H1 (cell line): Measurements from ENCODE around the gene RBFA. TPM values are rescaled to one million over a fixed set of nuclear protein-coding genes. Genes with fewer than 3 reads are reported as not detected.

ENCODE experiments used
- CTCF ChIA-PET: fragments of 300-600 bp; sonication (Branson Sonifier 250); formaldehyde crosslinking; loops from one replicate; lab custom pipeline; 2021; ENCODE audit not compliant: partially characterized antibody; lab: Charles Lee
- POLR2A ChIA-PET: fragments of 300-600 bp; sonication (Branson Sonifier 250); formaldehyde crosslinking; loops from one replicate; lab custom pipeline; 2021; ENCODE audit warnings: inconsistent platforms; ENCODE audit not compliant: partially characterized antibody; lab: Charles Lee
- DNase-seq, 2 experiments: peaks; one replicate each; pipeline versions ENCODE4 v3.0.0 to v3.0.0-alpha.2; 2010 to 2022; ENCODE audit warnings: low spot score in 2 of 2, low read depth in 1 of 2, mixed read lengths in 1 of 2
- FAIRE-seq: peaks from 2 replicates; lab custom pipeline; 2011; peaks lifted over from hg19 to GRCh38; lab: Jason Lieb, UNC
- H2AFZ ChIP-seq: 2 replicates; pipeline ENCODE4 v1.8.1; 2012; ENCODE audit warnings: low read length, inconsistent platforms
- H2AK5ac ChIP-seq: 2 replicates; pipeline ENCODE4 v1.6.1; 2013; ENCODE audit warnings: low read depth, low read length
- H2BK120ac ChIP-seq: replicated peaks from 2 replicates; pipeline ENCODE3; 2013; ENCODE audit warnings: low read depth, low read length, inconsistent platforms
- H2BK12ac ChIP-seq: 2 replicates; pipeline ENCODE4 v1.6.1; 2013; ENCODE audit warnings: low read depth, low read length
- H2BK15ac ChIP-seq: 2 replicates; pipeline ENCODE4 v1.6.1; 2013; ENCODE audit warnings: low read length
- H2BK20ac ChIP-seq: 2 replicates; pipeline ENCODE4 v1.6.1; 2013; ENCODE audit warnings: low read length
- H2BK5ac ChIP-seq: 2 replicates; pipeline ENCODE4 v1.6.1; 2013; ENCODE audit warnings: low read depth, low read length
- H3K14ac ChIP-seq: 2 replicates; pipeline ENCODE4 v1.6.1; 2013; ENCODE audit warnings: inconsistent platforms; ENCODE audit not compliant: insufficient read length
- H3K18ac ChIP-seq: 2 replicates; pipeline ENCODE4 v1.6.1; 2013; ENCODE audit warnings: low read length; ENCODE audit errors: extremely low read depth
- H3K23ac ChIP-seq: 2 replicates; pipeline ENCODE4 v1.6.1; 2013; ENCODE audit warnings: inconsistent platforms; ENCODE audit not compliant: insufficient read length
- H3K23me2 ChIP-seq: 2 replicates; pipeline ENCODE4 v1.6.1; 2013; ENCODE audit warnings: low read depth, low read length
- H3K27ac ChIP-seq: 2 replicates; pipeline ENCODE4 v1.6.1; 2011; ENCODE audit warnings: low read depth, low read length, inconsistent platforms
- H3K27me3 ChIP-seq, 4 experiments: replicated peaks in 1 of 4; 1 replicate in 1 of 4; 2 replicates in 3 of 4; pipeline versions ENCODE4 v1.6.1 to v1.8.1; 2011 to 2013; ENCODE audit warnings: low read length in 3 of 4, mild to moderate bottlenecking in 3 of 4, inconsistent platforms in 2 of 4, mixed read lengths in 2 of 4, moderate library complexity in 1 of 4; ENCODE audit not compliant: control insufficient read depth in 3 of 4, insufficient read depth in 3 of 4; ENCODE audit errors: extremely low read depth in 1 of 4
- H3K36me3 ChIP-seq, 4 experiments: 2 replicates each; pipeline versions ENCODE4 v1.6.1 to v1.8.1; 2011 to 2013; ENCODE audit warnings: mild to moderate bottlenecking in 4 of 4, low read length in 3 of 4, moderate library complexity in 2 of 4, control low read depth in 1 of 4, inconsistent platforms in 1 of 4; ENCODE audit not compliant: insufficient read depth in 4 of 4, control insufficient read depth in 2 of 4
- H3K4ac ChIP-seq: replicated peaks from 2 replicates; pipeline ENCODE3; 2013; ENCODE audit warnings: low read length, low read depth, mixed read lengths, inconsistent platforms; ENCODE audit not compliant: insufficient read length
- H3K4me1 ChIP-seq, 4 experiments: replicated peaks in 1 of 4; 1 replicate in 1 of 4; 2 replicates in 3 of 4; pipeline versions ENCODE4 v1.6.1 to v1.8.1; 2011 to 2013; ENCODE audit warnings: low read length in 3 of 4, inconsistent platforms in 2 of 4, mixed read lengths in 1 of 4; ENCODE audit not compliant: insufficient read depth in 4 of 4, control insufficient read depth in 3 of 4
- H3K4me2 ChIP-seq, 2 experiments: 2 replicates each; pipeline versions ENCODE4 v1.6.1 to v1.8.1; 2011 to 2013; ENCODE audit warnings: low read depth in 2 of 2, low read length in 2 of 2, control low read depth in 1 of 2, inconsistent platforms in 1 of 2, mild to moderate bottlenecking in 1 of 2; ENCODE audit not compliant: insufficient read depth in 1 of 2
- H3K4me3 ChIP-seq, 4 experiments: fragments of 200-600, 300-600 bp in 1 of 4; sonication (generic), shearing (Covaris generic), sonication (Bioruptor Twin) in 1 of 4; 2 replicates each; pipeline versions ENCODE4 v1.5.1 to v1.8.1; 2011 to 2016; ENCODE audit warnings: low read length in 4 of 4, low read depth in 3 of 4, control low read depth in 2 of 4, inconsistent platforms in 2 of 4, mild to moderate bottlenecking in 2 of 4, mixed read lengths in 1 of 4, moderate library complexity in 1 of 4; ENCODE audit not compliant: insufficient read depth in 2 of 4; ENCODE audit errors: extremely low read depth in 1 of 4
- H3K56ac ChIP-seq: replicated peaks from 2 replicates; pipeline ENCODE3; 2013; ENCODE audit warnings: low read depth, mild to moderate bottlenecking, mixed read lengths, low read length, inconsistent platforms; ENCODE audit not compliant: insufficient read length
- H3K79me1 ChIP-seq: 2 replicates; pipeline ENCODE4 v1.6.1; 2013; ENCODE audit warnings: low read depth, low read length, control low read depth
- H3K79me2 ChIP-seq, 2 experiments: 2 replicates each; pipeline versions ENCODE4 v1.6.1 to v1.8.1; 2012 to 2013; ENCODE audit warnings: low read length in 2 of 2, mild to moderate bottlenecking in 2 of 2, inconsistent platforms in 1 of 2; ENCODE audit not compliant: insufficient read depth in 2 of 2, control insufficient read depth in 1 of 2
- H3K9ac ChIP-seq, 4 experiments: replicated peaks in 1 of 4; 1 replicate in 1 of 4; 2 replicates in 3 of 4; pipeline versions ENCODE4 v1.6.1 to v1.8.1; 2011 to 2013; ENCODE audit warnings: low read depth in 3 of 4, low read length in 3 of 4, control low read depth in 2 of 4, mild to moderate bottlenecking in 2 of 4, moderate library complexity in 2 of 4, inconsistent platforms in 1 of 4; ENCODE audit errors: extremely low read depth in 1 of 4
- H3K9me3 ChIP-seq, 2 experiments: 2 replicates each; pipeline versions ENCODE4 v1.6.1 to v1.8.1; 2012 to 2013; ENCODE audit warnings: mild to moderate bottlenecking in 2 of 2, moderate library complexity in 2 of 2, control low read depth in 1 of 2, inconsistent platforms in 1 of 2, low read depth in 1 of 2, low read length in 1 of 2, mixed read lengths in 1 of 2; ENCODE audit not compliant: insufficient read depth in 2 of 2
- H4K20me1 ChIP-seq, 2 experiments: replicated peaks in 1 of 2; 2 replicates each; pipeline versions ENCODE3 to v1.8.1; 2011 to 2013; ENCODE audit warnings: inconsistent platforms in 2 of 2, low read length in 2 of 2, mild to moderate bottlenecking in 1 of 2; ENCODE audit not compliant: insufficient read depth in 2 of 2, control insufficient read depth in 1 of 2
- H4K5ac ChIP-seq: 2 replicates; pipeline ENCODE4 v1.6.1; 2013; ENCODE audit warnings: low read length, low read depth, mixed read lengths, inconsistent platforms; ENCODE audit not compliant: insufficient read length
- H4K8ac ChIP-seq: 2 replicates; pipeline ENCODE4 v1.8.0; 2013; ENCODE audit warnings: mild to moderate bottlenecking, moderate library complexity, low read length, inconsistent platforms; ENCODE audit not compliant: insufficient read depth; ENCODE audit errors: extremely low read depth
- H4K91ac ChIP-seq: replicated peaks from 2 replicates; pipeline ENCODE3; 2013; ENCODE audit warnings: low read length, mixed read lengths, inconsistent platforms; ENCODE audit not compliant: insufficient read length
- BCL11A ChIP-seq, 2 experiments: IDR thresholded peaks; one replicate each; pipeline ENCODE4 v1.6.1; 2011; ENCODE audit warnings: low read depth in 2 of 2, low read length in 2 of 2, mild to moderate bottlenecking in 2 of 2
- CBX5 ChIP-seq: fragments of 300-800, 300-1000 bp; sonication (generic); IDR thresholded peaks from 2 replicates; pipeline ENCODE4 v1.7.1; 2016; ENCODE audit warnings: antibody characterized with exemption, low read length, low read depth
- CTCF ChIP-seq, 3 experiments: IDR thresholded peaks; 1 replicate in 2 of 3; 2 replicates in 1 of 3; pipeline versions ENCODE4 v1.5.1 to v1.6.1; 2011; ENCODE audit warnings: low read length in 3 of 3, mild to moderate bottlenecking in 3 of 3, inconsistent platforms in 2 of 3, low read depth in 1 of 3, moderate library complexity in 1 of 3; ENCODE audit not compliant: insufficient read depth in 1 of 3; ENCODE audit errors: control extremely low read depth in 1 of 3
- E2F6 ChIP-seq: IDR thresholded peaks from 2 replicates; pipeline ENCODE4 v1.6.1; 2012; ENCODE audit warnings: inconsistent platforms
- KDM1A ChIP-seq: fragments of 200-600, 300-600 bp; sonication (generic); IDR thresholded peaks from 2 replicates; pipeline ENCODE4 v1.7.1; 2016; ENCODE audit warnings: mild to moderate bottlenecking, low read length, borderline replicate concordance
- POLR2AphosphoS5 ChIP-seq: IDR thresholded peaks from 2 replicates; pipeline ENCODE4 v1.6.1; 2011; ENCODE audit warnings: low read depth, low read length
- SIN3A ChIP-seq, 2 experiments: IDR thresholded peaks in 1 of 2; conservative IDR thresholded peaks in 1 of 2; 2 replicates each; pipeline ENCODE4 v1.6.1; 2011 to 2012; ENCODE audit warnings: low read length in 2 of 2, improper control_type of control experiment in 1 of 2, low read depth in 1 of 2, mild to moderate bottlenecking in 1 of 2
- USF2 ChIP-seq: IDR thresholded peaks from 2 replicates; pipeline ENCODE4 v1.6.1; 2011; ENCODE audit warnings: low read length, improper control_type of control experiment
- WGBS, 2 experiments: shearing (Covaris generic) in 1 of 2; methylation state at CpG; one replicate each; pipeline versions ENCODE4 v1.1.6 to v1.1.7; 2013 to 2015; ENCODE audit warnings: low lambda C conversion rate in 2 of 2, mixed read lengths in 2 of 2, inconsistent platforms in 1 of 2, low coverage in 1 of 2, missing lambda C conversion rate in 1 of 2; ENCODE audit not compliant: insufficient replicate concordance in 2 of 2, insufficient coverage in 1 of 2, insufficient read length in 1 of 2; ENCODE audit errors: extremely low coverage in 1 of 2, missing lambda C conversion rate in 1 of 2; 5-methylcytosine and 5-hydroxymethylcytosine counted together
- polyA plus RNA-seq, 7 experiments: library from polyadenylated mRNA; depleted of rRNA in 3 of 7; stranded (reverse) in 5 of 7; unstranded in 2 of 7; fragments of >200 nt in 5 of 7; fragments of 200-250 nt in 2 of 7; gene quantifications; 1 replicate in 5 of 7; 2 replicates in 1 of 7; 4 replicates in 1 of 7; pipeline versions ENCODE4 v1.2.1 to v1.2.3, GENCODE V29; 2011 to 2013; ENCODE audit warnings: missing spikeins in 2 of 7, mixed read lengths in 2 of 7
- total RNA-seq: library from RNA; stranded (reverse); fragmentation: NEBNext Ultra II Directional; extraction: Animal tissue kit (Norgen Biotek cat#: 25700); gene quantifications from 2 replicates; pipeline ENCODE4 v1.2.1, GENCODE V29; 2021

The RBFA gene
- total and polyA plus RNA-seq, 2 of the 8 experiments (the other 6 are each of a cell fraction or from before 2014, with no cell fraction given), result 19.2 to 29.5 TPM

GRCh38 chr18:79987566-79987965, 46.7 kb upstream of the RBFA start:
- Histone ChIP-seq H4K20me1 (peaks cover 13 to 18% of the 10 kb centered on the region in 2 experiments), H3K27me3 (no peaks in the 10 kb centered on the region), H3K4ac (no peak overlapping the region), H2AK5ac (no peak overlapping the region), H3K23ac (no peak overlapping the region), H3K4me3 (peak overlapping the region; percentile 64 to 94 (median 86)), H4K5ac (no peak overlapping the region), H3K18ac (no peak overlapping the region), H3K4me1 (peaks cover 0 to 5% (median 2%) of the 10 kb centered on the region in 4 experiments; a peak in 2 of 7 replicates), H4K91ac (no peak overlapping the region), H3K56ac (no peak overlapping the region), H3K23me2 (peaks cover 5% of the 10 kb centered on the region; the same call in 1 of the 2 replicates), H4K8ac (no peak overlapping the region), H2BK20ac (no peak overlapping the region), H3K79me2 (peaks cover 38 to 56% of the 10 kb centered on the region in 2 experiments), H3K9ac (peak overlapping the region; percentile 72 to 90 (median 88)), H3K36me3 (peaks cover 3 to 27% (median 8%) of the 10 kb centered on the region in 4 experiments; a peak in 5 of 8 replicates), H2BK120ac (peak overlapping the region; percentile 10), H2BK15ac (no peak overlapping the region), H2AFZ (no peak overlapping the region), H3K9me3 (no peaks in the 10 kb centered on the region), H3K14ac (no peak overlapping the region), H3K4me2 (peak overlapping the region; percentile 74 to 82), H2BK12ac (no peak overlapping the region), H3K27ac (peak overlapping the region; percentile 87; the same call in 1 of the 2 replicates), H3K79me1 (peaks cover 9% of the 10 kb centered on the region; the same call in 1 of the 2 replicates), H2BK5ac (no peak overlapping the region)
- no peak for FAIRE-seq
- POLR2A ChIA-PET, result interaction anchor here (0.7 to 3.7 kb wide), 9 partner anchors 8 to 123 kb away, joined by 3 to 18 read pairs (median 3); no protein-coding TSS in a partner anchor
- CTCF ChIA-PET, result interaction anchor here (0.7 to 3.1 kb wide), 9 partner anchors 11 to 223 kb away, joined by 3 to 11 read pairs (median 4); no protein-coding TSS in a partner anchor
- 3% methylated on average over 6 of the region's 6 CpGs; no CpG with 5 or more reads in 1 of the 2 experiments for WGBS, 2 experiments
- no peak for DNase-seq
- TF ChIP-seq BCL11A (IDR thresholded peaks at IDR 0.05; ENCODE audit: low read depth in 2 of 2, low read length in 2 of 2) (no peak), SIN3A (conservative IDR thresholded peaks at IDR 0.05 in 1 of 2, IDR thresholded peaks at IDR 0.05 in 1 of 2; ENCODE audit: low read depth in 1 of 2, low read length in 2 of 2) (no peak), CBX5 (no peak), CTCF (IDR thresholded peaks at IDR 0.05; ENCODE audit: control extremely low read depth in 1 of 3, insufficient read depth in 1 of 3, low read depth in 1 of 3, low read length in 3 of 3) (no peak), KDM1A (no peak), POLR2AphosphoS5 (no peak), USF2 (no peak), E2F6 (no peak)
